Endothelial cell (in vitro differentiated cells): ENCODE data around the gene ZNF280B. TPM values are rescaled to one million over a fixed set of nuclear protein-coding genes. Genes with fewer than 3 reads are reported as not detected.
"Not testable (repeated sequence)": the region's sequence is repeated elsewhere in the genome, so short reads cannot be mapped to it uniquely, and the experiment has no call there.

ENCODE experiments used
- DNase-seq: peaks from one replicate; pipeline ENCODE4 v3.0.0; 2021; ENCODE audit warnings: low spot score
- H3K27ac Mint-ChIP-seq: one replicate; pipeline ENCODE4 v1.8.0; 2021; ENCODE audit warnings: mixed read lengths, inconsistent platforms; ENCODE audit not compliant: unreplicated experiment
- H3K27me3 Mint-ChIP-seq: one replicate; pipeline ENCODE4 v1.8.0; 2021; ENCODE audit warnings: mild to moderate bottlenecking, moderate library complexity, mixed read lengths, inconsistent platforms; ENCODE audit not compliant: unreplicated experiment
- H3K36me3 Mint-ChIP-seq: one replicate; pipeline ENCODE4 v1.8.0; 2021; ENCODE audit warnings: mild to moderate bottlenecking, low read depth, mixed read lengths, inconsistent platforms; ENCODE audit not compliant: unreplicated experiment
- H3K4me1 Mint-ChIP-seq: one replicate; pipeline ENCODE4 v1.8.0; 2021; ENCODE audit warnings: mild to moderate bottlenecking, mixed read lengths, inconsistent platforms; ENCODE audit not compliant: unreplicated experiment
- H3K4me3 Mint-ChIP-seq: one replicate; pipeline ENCODE4 v1.8.0; 2021; ENCODE audit warnings: mild to moderate bottlenecking, mixed read lengths, inconsistent platforms; ENCODE audit not compliant: unreplicated experiment
- H3K9me3 Mint-ChIP-seq: one replicate; pipeline ENCODE4 v1.8.0; 2021; ENCODE audit warnings: mixed read lengths, inconsistent platforms; ENCODE audit not compliant: unreplicated experiment
- total RNA-seq: library from RNA; stranded (reverse); fragmentation: NEBNext Ultra II Directional; extraction: Animal tissue kit (Norgen Biotek cat#: 25700); gene quantifications from one replicate; pipeline ENCODE4 v1.2.1, GENCODE V29; 2021; ENCODE audit not compliant: unreplicated experiment
- TF ChIP-seq, protein P1 (sequence below): fragments of 200-600 bp; sonication (generic); IDR thresholded peaks from one replicate; pipeline ENCODE4 v1.5.0; 2021; ENCODE audit warnings: antibody characterized with exemption; ENCODE audit not compliant: unreplicated experiment

The ZNF280B gene
- total RNA-seq, 1 donor from 2014 or later: 6.8 TPM

DNA sequence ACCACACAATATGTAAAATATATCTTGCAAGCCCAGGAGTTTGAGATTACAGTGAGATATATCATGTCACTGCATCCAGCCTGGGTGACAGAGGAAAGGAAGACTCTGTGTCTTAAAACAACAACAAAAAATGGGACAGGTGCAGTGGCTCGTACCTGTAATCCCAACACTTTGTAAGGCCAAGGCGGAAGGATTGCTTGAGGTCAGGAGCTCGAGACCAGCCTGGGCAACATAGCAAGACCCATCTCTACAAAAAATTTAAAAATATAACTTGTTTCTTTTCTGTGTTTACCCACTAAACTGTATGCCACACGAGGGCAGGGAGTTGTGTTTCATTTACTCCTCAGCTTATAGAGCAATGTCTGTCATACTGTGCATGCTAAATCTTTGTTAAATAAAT is 8.4 kb upstream of the ZNF280B start:
- TF ChIP-seq, protein P1, sequence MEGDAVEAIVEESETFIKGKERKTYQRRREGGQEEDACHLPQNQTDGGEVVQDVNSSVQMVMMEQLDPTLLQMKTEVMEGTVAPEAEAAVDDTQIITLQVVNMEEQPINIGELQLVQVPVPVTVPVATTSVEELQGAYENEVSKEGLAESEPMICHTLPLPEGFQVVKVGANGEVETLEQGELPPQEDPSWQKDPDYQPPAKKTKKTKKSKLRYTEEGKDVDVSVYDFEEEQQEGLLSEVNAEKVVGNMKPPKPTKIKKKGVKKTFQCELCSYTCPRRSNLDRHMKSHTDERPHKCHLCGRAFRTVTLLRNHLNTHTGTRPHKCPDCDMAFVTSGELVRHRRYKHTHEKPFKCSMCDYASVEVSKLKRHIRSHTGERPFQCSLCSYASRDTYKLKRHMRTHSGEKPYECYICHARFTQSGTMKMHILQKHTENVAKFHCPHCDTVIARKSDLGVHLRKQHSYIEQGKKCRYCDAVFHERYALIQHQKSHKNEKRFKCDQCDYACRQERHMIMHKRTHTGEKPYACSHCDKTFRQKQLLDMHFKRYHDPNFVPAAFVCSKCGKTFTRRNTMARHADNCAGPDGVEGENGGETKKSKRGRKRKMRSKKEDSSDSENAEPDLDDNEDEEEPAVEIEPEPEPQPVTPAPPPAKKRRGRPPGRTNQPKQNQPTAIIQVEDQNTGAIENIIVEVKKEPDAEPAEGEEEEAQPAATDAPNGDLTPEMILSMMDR: no peak
- Mint-ChIP-seq H3K27ac (no peak overlapping the region), H3K4me3 (no peak overlapping the region), H3K9me3 (no peaks in the 10 kb centered on the region), H3K27me3 (no peaks in the 10 kb centered on the region), H3K4me1 (peaks cover 13% of the 10 kb centered on the region), H3K36me3 (no peaks in the 10 kb centered on the region)
- no peak for DNase-seq

DNA sequence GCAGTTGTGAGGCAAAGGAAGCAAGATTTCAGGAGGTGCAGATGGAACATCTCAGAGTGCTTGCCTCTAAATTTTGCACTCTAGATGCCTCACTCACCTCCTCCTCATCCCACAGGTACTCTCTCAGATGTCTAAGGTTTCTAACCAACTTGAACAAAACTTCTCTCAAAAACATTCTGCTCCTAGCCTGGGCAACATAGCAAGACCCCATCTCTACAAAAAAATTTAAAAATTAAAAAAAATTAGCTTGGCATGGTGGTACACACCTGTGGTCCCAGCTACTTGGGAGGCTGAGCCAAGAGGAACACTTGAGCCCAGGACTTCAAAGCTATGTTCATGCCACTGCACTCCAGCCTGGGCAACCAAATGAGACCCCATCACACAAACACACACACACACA is 7.3 kb upstream of the ZNF280B start:
- TF ChIP-seq, protein P1: no peak
- peaks cover 4% of the 10 kb centered on the region for H3K36me3 Mint-ChIP-seq
- no peak overlapping the region for H3K4me3 Mint-ChIP-seq
- no peak overlapping the region for H3K27ac Mint-ChIP-seq
- H3K4me1 Mint-ChIP-seq: peaks cover 3% of the 10 kb centered on the region
- H3K9me3 Mint-ChIP-seq: peaks cover 4% of the 10 kb centered on the region
- H3K27me3 Mint-ChIP-seq: no peaks in the 10 kb centered on the region
- no peak for DNase-seq

DNA sequence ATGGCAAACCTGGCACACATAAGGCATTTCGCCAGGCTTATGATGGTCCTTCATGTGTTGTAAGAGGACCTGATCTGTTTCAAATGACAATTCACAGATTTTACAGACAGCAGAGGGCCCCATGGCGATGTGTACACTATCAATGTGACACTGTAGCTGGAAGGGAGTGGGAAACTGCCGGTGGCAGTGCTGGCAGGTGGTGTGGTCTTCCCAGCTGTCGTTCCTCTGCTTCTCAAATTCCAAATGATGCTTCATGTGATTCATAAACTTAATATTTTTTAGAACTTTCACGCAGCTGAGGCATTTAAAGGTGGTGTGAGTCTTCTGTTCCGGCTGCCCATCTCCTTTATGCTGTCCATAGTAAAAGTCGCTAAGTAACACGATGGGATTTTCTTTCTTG is 5.9 kb upstream of the ZNF280B start:
- not testable (repeated sequence) for H3K4me1 Mint-ChIP-seq, H3K9me3 Mint-ChIP-seq, H3K27me3 Mint-ChIP-seq, H3K27ac Mint-ChIP-seq, H3K36me3 Mint-ChIP-seq, H3K4me3 Mint-ChIP-seq, DNase-seq

DNA sequence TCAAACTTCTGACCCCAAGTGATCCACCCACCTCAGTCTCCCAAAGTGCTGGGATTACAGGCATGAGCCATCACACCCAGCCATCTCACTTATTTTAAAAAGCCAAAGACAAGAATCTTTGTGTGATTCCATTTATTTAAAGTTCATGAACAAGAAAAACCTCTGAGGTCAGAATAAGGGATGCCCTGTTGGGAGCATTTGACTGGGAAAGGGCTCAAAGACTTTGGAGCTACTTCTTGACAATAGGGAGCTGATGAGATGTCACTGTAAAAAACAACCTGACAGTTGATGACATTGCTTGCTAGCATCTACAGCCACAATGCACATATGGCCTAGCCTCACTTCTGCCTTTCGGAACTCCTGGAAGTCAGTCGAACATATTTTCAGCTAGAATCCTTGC is 5.1 kb upstream of the ZNF280B start:
- TF ChIP-seq, protein P1: no peak
- no peak for DNase-seq
- peaks cover 9% of the 10 kb centered on the region for H3K9me3 Mint-ChIP-seq
- H3K36me3 Mint-ChIP-seq: peaks cover 4% of the 10 kb centered on the region
- H3K4me3 Mint-ChIP-seq: no peak overlapping the region
- H3K4me1 Mint-ChIP-seq: no peaks in the 10 kb centered on the region
- H3K27ac Mint-ChIP-seq: no peak overlapping the region
- H3K27me3 Mint-ChIP-seq: no peaks in the 10 kb centered on the region

DNA sequence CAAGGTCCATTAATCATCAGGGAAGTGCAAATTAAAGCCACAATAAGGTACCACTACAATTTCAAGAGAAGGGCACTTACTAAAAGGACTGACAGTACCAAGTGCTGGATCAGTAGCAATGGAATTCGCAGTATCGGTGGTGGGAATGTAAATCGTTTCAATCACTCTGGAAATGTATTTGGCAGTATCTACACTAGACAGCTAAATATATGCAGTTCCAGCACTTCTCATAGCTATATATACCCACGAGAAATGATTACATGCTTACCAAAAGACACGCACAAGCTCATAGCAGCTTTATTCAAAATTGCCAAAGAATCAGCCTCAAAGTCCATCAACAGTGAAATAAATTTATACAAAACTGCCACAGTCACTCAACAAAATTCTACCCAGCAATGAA is 4.4 kb upstream of the ZNF280B start:
- TF ChIP-seq, protein P1: no peak
- DNase-seq: no peak
- H3K4me1 Mint-ChIP-seq: peaks cover 1% of the 10 kb centered on the region
- peaks cover 9% of the 10 kb centered on the region for H3K9me3 Mint-ChIP-seq
- no peak overlapping the region for H3K27ac Mint-ChIP-seq
- no peak overlapping the region for H3K4me3 Mint-ChIP-seq
- H3K27me3 Mint-ChIP-seq: no peaks in the 10 kb centered on the region
- H3K36me3 Mint-ChIP-seq: peaks cover 4% of the 10 kb centered on the region

DNA sequence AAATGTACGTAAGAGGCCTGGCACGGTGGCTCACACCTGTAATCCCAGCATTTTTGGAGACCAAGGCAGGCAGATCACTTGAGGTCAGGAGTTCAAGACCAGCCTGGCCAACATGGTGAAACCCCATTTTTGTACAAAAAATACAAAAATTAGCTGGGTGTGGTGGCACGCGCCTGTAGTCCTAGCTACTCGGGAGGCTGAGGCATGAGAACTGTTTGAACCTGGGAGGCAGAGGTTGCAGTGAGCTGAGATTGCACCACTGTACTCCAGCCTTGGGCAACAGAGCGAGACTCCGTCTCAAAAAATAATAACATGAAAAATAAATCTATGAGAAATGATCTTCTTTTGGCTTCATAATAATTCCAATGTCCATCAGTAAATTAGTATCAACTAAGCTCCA is 2.3 kb upstream of the ZNF280B start:
- H3K9me3 Mint-ChIP-seq: not testable (repeated sequence)

DNA sequence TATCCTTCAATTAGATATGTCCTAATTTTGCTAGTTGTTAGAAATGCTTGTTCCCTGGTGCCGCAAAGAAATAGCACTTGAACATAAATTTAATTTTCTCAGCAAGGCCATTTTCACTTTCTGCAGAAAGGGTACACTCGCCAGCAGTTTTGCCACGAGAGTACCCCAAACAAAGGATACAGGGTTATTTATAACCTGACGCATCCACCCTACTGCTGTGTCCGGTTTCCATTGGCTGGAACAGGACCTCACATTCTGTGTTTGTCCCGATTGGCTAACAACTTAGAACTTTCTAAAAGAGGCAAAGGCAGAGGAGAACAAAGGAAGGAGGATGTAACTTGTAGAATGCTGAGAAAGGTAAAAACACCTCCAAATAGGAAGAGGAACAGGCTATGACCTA is 1.4 kb upstream of the ZNF280B start:
- H3K27ac Mint-ChIP-seq, H3K9me3 Mint-ChIP-seq, H3K4me3 Mint-ChIP-seq, H3K27me3 Mint-ChIP-seq, H3K4me1 Mint-ChIP-seq, DNase-seq: not testable (repeated sequence)
- H3K36me3 Mint-ChIP-seq: peaks cover 13% of the 10 kb centered on the region

More for the DNA sequence above, 2.3 kb upstream of the ZNF280B start:
- not testable (repeated sequence) for H3K27ac Mint-ChIP-seq, H3K27me3 Mint-ChIP-seq, H3K4me3 Mint-ChIP-seq, DNase-seq, H3K4me1 Mint-ChIP-seq
- H3K36me3 Mint-ChIP-seq: peaks cover 10% of the 10 kb centered on the region
